ENCODE measurements around the gene CDK19.
A peak's percentile ranks its signal among the peaks of the same experiment; 100 is the strongest.

The CDK19 gene

DNA sequence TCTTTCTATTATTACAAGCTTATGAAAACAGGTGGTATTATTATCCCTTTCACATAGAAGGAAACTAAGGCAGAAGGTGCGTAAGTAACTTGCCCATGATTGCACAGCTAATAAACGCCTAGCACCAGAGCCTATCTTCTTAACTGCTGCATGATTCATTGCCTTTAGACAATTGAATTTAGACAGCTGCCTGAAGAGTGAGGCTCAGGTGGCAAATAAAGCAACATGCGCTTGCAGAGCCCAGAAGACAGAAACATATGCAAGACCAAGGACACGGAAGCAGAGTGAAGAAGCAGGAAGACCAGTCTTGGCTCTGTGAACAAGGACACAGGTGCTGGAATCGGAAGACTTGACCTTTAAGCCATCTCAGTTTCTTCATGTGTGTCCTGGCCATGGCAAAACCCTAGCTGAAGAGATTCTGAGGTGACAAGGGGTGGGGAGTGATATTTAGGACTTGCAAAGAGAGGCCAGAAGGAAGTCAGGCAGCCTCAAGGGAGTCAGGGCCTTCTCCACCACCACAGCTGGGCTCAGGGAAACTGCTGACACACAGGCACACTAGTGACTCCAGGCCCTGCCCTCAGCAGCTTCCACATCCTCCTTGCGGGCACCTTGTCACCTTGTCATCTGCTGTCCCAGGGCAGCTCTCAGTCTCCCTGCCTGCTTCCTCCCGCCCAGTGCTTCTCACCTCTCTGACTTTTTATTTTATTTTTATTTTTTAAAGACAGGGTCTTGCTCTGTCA is 247.1 kb downstream of the CDK19 start:
- peak; percentile 88 for ATAC-seq
- peak overlapping the region; percentile 60 for H3K27ac Mint-ChIP-seq
- no peaks in the 10 kb centered on the region for H3K9me3 Mint-ChIP-seq
- H3K4me3 Mint-ChIP-seq = no peak overlapping the region
- H3K36me3 Mint-ChIP-seq = no peaks in the 10 kb centered on the region
- peaks cover 12% of the 10 kb centered on the region for H3K4me1 Mint-ChIP-seq
- H3K27me3 Mint-ChIP-seq = no peaks in the 10 kb centered on the region

GRCh38 chr6:110566346-110567125 is 248.7 kb downstream of the CDK19 start:
- H3K36me3 Mint-ChIP-seq = no peaks in the 10 kb centered on the region
- ATAC-seq = no peak
- H3K27ac Mint-ChIP-seq = peak overlapping the region; percentile 4
- no peaks in the 10 kb centered on the region for H3K27me3 Mint-ChIP-seq
- no peaks in the 10 kb centered on the region for H3K9me3 Mint-ChIP-seq
- no peak overlapping the region for H3K4me3 Mint-ChIP-seq
- H3K4me1 Mint-ChIP-seq = peaks cover 27% of the 10 kb centered on the region

DNA sequence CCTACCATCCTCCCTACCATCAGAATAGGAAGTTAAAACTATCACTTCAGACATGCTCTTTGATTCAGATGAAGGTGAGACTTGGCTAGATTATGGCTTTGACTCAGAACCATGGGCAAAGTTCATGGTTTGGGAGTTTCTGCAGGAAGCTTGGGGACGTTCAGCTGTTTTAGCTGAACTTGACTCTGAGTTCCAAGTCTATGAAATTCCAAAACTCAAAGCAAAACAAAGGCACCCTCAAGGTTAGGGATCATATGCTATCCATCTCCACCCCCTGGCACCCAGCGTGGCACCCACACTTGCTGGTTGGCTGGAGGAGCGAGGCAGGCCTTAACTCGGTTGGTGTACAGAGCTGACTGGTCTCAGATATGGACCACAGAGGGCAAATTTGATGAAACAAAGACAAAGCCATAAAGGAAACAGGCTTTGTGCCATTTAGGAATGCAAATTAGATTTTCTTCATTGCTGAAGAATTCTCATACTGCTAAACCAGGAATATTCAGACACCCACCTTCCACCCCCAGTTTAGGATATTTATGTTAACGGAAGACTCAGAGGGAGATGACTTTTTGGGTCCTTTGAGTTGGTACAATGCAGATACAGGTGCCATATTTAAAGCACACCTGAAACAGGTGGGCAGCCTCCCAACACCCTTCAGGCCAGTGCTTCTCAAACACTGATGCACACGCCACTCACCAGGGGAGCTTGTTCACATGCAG is 250.4 kb downstream of the CDK19 start:
- Mint-ChIP-seq H3K9me3 (no peaks in the 10 kb centered on the region), H3K4me1 (peaks cover 43% of the 10 kb centered on the region), H3K27ac (no peak overlapping the region), H3K27me3 (no peaks in the 10 kb centered on the region), H3K36me3 (no peaks in the 10 kb centered on the region), H3K4me3 (no peak overlapping the region)
- ATAC-seq = no peak

DNA sequence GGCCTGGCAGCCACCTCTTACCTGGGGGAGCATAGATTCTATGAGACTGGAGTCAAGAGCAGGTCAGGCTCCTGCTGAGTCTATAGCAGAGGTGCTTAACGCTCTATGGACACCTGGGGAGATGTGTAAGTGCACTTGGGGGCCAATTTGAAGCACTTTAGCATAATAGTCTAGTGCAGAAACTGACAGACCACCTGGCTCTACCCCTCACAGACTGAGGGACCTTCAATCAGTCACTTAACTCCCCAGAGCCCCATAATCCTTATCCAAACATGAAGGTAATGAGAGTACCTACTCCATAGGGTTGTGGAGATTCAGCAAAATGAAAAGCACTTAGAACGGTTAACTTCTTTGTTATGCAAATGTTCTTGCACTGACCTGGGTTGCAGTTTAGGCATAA is 251.6 kb downstream of the CDK19 start:
- H3K9me3 Mint-ChIP-seq = no peaks in the 10 kb centered on the region
- H3K27ac Mint-ChIP-seq = peak overlapping the region; percentile 22
- H3K4me1 Mint-ChIP-seq = peaks cover 43% of the 10 kb centered on the region
- H3K27me3 Mint-ChIP-seq = no peaks in the 10 kb centered on the region
- no peak overlapping the region for H3K4me3 Mint-ChIP-seq
- H3K36me3 Mint-ChIP-seq = no peaks in the 10 kb centered on the region
- ATAC-seq = no peak

DNA sequence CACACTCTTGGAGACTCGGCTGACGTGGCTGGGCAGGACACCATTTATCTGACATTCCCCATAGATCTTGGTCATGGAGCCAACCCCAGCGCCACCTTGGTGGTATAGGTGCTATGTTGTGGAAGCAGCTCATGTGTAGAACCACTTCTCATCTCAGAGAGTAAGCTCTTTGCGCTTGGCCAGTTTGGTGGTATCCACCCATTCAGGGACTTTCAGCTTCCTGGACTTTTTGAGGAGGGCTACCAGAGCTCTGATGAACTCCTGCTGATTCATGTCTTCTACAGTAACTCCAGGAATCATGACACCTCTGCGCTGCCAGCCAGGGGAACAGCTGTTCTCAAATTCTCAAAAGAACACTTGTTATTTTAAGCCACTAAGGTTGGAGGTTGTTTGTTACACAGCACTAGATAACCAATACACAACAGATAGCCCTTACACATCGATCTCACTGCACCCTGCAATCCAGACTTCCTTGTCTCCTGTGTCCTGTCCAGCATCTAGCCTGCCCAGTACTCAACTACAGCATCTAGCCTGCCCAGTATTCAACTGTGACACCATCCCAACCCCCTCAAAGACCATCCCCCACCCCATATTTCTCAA is 252.9 kb downstream of the CDK19 start:
- Mint-ChIP-seq H3K27ac (peak overlapping the region; percentile 81), H3K27me3 (no peaks in the 10 kb centered on the region), H3K4me3 (no peak overlapping the region), H3K9me3 (no peaks in the 10 kb centered on the region), H3K4me1 (peaks cover 33% of the 10 kb centered on the region), H3K36me3 (no peaks in the 10 kb centered on the region)
- no peak for ATAC-seq

- Mint-ChIP-seq H3K4me1 (peaks cover 33% of the 10 kb centered on the region), H3K4me3 (no peak overlapping the region), H3K36me3 (no peaks in the 10 kb centered on the region), H3K27me3 (no peaks in the 10 kb centered on the region), H3K27ac (peak overlapping the region; percentile 81), H3K9me3 (no peaks in the 10 kb centered on the region)
- peak; percentile 65 for ATAC-seq
These were observed 253.6 kb downstream of the CDK19 start for GRCh38 chr6:110561696-110562095.

DNA sequence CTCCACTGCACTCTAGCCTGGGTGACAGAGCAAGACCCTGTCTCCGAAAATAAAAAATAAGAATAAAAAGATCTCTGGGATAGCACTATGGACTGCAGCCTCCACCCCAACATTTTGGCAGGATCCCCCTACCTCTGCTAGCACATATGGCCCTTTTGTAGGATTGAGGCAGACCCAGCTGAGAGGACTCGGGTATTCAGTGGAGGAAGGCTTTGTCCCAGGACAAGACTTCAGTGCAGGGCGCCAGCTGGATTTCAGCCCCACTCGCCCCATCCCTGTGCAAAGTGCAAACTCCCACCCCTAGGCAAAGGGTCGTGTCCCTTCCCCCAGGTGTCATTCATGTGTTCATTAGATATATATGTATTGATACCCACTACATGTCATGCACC is 254.3 kb downstream of the CDK19 start:
- no peak overlapping the region for H3K4me3 Mint-ChIP-seq
- H3K36me3 Mint-ChIP-seq = no peaks in the 10 kb centered on the region
- H3K9me3 Mint-ChIP-seq = no peaks in the 10 kb centered on the region
- no peaks in the 10 kb centered on the region for H3K27me3 Mint-ChIP-seq
- peak overlapping the region; percentile 81 for H3K27ac Mint-ChIP-seq
- ATAC-seq = no peak
- peaks cover 33% of the 10 kb centered on the region for H3K4me1 Mint-ChIP-seq

GRCh38 chr6:110560239-110561007 is 254.8 kb downstream of the CDK19 start:
- H3K4me1 Mint-ChIP-seq = peaks cover 33% of the 10 kb centered on the region
- no peaks in the 10 kb centered on the region for H3K36me3 Mint-ChIP-seq
- no peaks in the 10 kb centered on the region for H3K27me3 Mint-ChIP-seq
- H3K9me3 Mint-ChIP-seq = no peaks in the 10 kb centered on the region
- H3K27ac Mint-ChIP-seq = peak overlapping the region; percentile 81
- ATAC-seq = peak; percentile 80
- H3K4me3 Mint-ChIP-seq = no peak overlapping the region

All from stimulated activated memory B cell treated with anti-CD40 and anti-IgM and Interleukin-4, amounts not matched to agents 10 μg/mL and 1 μg/mL and 100 μg/mL, for 72 hours (primary cell).